Activated CD8-positive, alpha-beta memory T cell treated with anti-CD3 and anti-CD28 coated beads, Interleukin-2, amount 50 U/mL, for 24 hours (primary cell): ENCODE data around the gene AGAP1.

Experiments
- DNase-seq: peaks from one replicate; pipeline ENCODE4 v3.0.0-alpha.2; 2020; ENCODE audit errors: extremely low read depth

AGAP1 gene

DNA sequence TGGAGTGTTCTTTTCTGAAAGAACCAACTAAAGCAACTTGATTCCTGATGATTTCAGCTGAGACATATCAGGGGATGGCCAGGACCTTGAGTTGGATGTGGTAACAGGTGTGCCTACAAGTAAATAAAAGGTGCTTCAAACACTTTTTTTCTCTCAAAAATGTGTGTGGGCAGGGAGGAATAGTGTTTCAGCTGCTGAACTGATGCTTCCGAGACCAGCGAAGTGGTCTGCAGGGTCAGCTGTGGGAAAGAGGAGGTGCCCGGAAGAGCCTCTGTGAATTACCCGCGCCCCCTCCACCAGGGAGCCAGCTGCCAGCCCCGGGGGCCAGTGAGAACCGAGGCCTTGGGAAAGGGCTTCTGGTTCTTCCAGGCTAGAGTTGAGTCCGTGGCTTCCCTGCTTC, 425.0 kb downstream of the AGAP1 start:
- no peak for DNase-seq

DNA sequence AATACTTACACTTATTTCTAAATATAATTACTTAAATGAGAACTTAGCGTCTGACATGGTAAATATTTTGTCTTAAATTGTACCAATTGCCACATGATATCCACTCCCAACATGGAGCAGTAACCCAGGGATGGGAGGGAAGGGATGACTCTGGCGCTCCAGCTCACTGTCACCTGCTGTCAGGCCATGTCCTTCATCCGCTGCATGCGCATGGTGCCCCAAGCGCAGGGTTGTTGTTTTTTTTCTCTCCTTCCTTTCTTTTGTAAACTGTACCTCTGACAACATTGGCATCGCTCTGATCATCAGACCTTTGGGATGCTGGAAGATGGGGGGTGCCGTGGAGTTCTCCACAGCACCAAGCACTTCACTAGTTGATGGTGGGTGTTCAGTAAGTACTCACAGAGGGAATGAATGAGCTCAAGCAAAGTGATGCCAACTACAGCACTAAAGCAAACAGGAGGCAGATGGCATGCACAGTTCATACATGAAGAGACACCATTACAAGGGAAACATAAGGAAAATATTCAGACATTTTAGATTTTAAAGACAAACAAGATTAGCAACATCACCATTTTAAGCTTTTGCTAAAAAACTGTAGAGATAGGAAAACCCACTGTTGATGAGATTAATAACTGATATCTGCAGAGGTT, 426.5 kb downstream of the AGAP1 start:
- no peak for DNase-seq

DNA sequence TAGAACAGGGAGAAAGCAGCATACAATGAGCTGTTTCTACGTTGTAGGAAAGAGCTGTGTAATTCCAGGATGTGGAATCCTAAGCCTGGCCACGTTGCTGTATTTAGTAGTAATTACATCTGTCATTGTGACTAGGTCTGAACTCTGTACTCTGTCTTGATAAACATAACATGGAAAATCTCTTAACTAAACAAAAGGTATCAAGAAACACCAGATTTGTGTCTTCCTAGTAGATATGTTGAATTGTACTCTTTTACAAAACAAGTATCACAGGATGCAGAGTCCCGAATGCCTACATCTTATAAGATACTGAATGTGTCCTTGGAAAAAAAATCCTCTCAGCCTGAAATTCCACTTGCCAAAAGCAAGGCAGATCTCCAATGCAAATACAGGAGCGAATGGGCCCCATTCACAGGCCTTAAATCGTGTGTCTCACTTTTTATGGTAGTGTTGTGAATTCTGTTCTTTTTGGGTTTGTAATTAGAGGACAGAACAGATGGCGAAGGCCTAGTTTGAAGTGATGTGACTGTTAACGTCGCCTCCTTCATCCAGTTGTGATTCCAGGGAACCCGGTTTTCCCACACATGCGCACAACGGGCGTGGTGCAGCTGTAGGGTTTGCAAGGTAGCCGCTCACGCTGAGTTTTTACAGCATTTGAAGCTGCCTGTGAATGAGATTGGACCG, 427.8 kb downstream of the AGAP1 start:
- no peak for DNase-seq

DNA sequence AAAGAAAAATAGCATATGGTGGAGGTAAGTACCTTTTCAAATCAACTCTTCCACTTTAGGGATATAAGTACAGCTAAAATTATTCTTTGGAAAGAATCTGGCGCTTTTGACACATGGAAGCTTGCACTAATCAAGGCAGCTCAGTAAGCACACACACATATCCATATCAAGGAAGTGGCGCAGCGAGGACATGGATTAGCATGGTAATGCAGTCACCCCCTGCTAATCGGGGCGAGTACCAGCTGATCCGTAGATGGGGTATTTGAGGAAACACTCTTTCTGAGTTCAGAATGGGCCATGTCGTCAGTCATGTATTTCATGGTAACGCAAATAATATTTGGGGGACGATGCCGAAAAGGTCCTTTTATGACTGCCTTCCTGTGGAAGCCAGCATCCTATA, 429.0 kb downstream of the AGAP1 start:
- DNase-seq, result no peak

DNA sequence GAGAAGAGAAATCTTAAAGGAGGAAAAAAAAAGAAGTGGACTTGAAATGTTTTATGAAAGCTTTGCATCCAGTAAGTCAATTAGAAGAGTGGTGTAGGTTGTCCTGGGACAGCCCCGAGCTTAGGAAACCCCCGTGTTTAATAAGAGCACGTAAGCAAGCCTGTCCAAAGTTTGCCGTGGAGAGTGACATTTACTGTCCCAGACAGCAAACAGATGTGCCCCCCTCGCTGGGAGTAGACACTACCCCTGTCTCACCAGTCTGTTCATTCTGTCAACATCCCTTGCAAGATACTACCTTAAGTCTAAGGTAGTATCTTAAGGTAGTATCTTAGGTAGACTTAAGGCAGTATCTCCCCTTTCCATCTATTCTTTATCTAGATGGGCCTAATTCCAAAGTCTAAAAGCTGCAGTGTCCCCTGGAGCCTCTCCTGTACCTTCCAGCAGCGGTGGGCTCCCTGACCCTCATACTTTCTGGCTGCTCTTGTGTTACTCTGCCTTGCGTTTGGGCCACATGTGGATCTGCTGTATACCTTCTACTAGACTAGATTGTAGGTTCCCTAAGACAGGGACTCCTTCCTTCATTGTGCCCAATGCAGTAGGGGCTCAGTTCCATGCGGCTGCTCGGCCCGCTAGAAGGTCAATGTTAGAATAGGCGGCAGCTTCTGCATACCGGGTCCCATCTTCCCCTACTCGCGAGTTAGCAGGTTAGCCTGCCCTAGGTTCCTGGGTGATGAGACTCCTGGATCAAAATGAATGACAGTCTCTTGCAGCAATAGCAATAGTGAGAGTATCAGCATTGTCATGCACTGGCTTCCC, 430.2 kb downstream of the AGAP1 start:
- no peak for DNase-seq

DNA sequence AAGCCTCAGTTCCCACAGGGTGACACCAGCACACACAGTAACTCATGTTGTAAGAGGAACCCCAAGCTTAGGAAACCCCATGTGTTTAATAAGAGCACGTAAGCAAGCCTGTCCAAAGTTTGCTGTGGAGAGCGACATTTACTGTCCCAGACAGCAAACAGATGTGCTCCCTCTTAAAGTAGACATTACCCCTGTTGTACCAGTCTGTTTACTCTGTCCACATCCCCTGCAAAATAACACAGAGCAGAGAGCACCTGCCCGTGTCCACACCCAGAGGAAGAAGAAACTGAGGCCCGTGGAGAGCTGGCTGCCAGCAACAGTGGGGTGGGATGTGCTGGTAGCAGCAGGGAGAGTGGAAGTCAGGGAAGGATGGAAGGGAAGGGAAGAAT, 430.8 kb downstream of the AGAP1 start:
- DNase-seq, result no peak

DNA sequence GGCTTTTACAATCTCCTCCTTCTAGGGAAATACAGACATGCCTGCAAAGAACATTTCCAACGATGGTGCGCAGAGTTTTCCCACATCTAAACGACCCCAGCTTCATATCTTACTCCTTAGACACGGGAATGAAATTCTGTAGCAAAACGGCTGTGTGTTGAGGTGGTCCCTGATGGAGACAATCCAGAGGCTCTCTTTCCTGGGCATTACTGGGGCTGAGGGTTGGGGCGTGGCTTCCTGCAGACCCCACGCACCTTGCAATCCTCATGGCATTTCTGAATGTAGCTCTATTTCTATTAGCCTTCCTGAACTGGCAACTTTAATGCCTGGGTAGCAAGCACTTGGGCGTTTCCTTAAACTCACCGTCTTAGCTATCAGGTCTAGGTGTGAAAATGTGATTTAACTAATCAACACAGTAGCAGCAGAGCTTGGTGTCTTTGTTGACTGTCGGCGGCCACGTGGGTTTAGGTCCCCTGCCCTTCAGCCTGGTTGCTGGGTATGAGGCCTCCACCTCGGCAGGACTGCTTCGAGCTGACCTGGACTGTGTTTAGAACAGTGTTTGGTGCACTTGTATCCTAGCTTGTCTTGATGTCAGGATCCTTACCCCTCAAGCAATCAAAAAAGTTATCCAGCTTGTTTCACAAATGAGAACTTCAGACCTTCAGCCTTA, 431.5 kb downstream of the AGAP1 start:
- DNase-seq, result no peak

DNA sequence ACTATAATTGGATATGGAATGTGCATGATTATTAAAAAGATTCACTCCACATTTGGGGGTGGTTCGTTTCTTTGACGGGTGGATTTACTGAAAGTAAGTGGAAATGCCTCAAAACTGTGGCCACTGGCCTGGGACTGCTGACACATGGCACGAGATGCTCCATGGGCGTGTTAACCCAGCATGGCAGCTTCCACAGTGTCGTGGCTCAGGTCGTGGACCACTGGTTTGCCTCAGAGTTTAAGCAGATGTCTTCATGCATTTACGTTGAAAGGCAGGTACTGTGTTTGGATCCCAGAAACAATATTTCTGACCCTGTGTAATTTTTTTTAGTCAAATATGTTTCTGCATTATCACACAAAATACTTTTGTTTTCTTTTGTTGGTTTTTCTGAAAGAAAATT, 432.4 kb downstream of the AGAP1 start:
- DNase-seq, result no peak

DNA sequence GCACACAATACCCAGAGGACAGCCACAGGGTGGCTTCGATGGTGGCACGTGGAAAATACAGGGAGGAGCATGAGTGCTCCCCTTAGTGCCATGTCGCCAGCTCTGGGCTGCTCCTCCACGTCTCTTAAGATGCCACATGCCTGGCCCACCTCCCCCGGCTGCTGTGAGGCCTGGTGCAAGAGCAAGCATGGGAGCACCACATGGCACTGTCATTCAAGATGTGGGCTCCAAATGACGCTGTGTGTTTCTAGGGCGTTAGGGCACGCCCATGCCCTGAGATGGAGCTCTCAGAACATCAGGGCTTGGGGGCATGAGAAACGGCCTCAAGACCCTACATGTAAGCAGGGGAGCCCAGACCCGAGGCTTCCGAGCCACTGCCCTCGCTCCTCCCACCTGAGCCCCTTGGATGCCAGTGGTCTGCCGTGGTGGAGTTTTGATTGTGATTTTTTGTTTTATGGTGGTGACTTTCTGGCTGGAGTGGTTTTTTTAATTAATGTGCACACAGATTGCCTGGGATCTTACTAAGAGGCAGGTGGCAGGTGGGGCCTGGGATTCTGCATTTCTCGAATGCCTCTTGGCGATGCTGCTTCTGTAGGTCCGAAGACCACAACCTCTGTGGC, 435.0 kb downstream of the AGAP1 start:
- DNase-seq, result no peak

DNA sequence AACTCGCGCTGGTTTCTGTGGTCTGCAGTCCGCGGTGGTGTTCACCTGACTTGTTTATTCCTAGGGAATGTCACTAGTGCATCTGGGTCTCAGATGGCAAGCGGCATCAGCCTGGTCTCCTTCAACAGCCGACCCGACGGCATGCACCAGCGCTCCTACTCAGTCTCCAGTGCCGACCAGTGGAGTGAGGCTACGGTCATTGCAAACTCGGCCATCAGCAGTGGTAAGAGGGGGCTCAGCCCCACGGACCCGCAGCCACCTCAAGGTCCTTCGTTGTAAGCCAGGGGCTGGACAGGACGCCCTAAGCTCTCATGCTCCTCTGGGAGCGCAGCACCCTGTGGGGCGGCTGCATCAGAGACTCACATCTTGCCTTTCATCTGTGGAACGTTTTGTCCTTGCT, 436.9 kb downstream of the AGAP1 start:
- DNase-seq, result no peak

DNA sequence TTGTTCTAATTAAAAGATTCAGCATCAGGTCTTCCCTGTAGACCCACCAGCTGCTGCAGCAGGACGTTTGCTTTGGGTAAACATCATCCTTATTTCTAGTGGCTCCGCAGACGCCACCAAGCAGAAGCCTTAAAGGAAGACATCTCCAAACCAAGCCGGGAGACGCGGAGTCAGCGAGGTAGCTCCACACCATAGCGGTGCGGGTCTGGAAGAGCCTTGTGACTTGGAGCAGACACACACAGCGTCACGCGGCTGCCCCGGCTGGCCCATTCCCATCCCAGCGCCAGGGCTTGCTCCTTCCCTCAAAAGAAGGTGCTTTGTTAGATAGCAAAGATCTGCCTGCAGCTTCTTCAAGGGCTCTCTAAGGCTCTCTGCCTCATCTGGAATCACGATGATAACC, 437.8 kb downstream of the AGAP1 start:
- DNase-seq, result no peak

DNA sequence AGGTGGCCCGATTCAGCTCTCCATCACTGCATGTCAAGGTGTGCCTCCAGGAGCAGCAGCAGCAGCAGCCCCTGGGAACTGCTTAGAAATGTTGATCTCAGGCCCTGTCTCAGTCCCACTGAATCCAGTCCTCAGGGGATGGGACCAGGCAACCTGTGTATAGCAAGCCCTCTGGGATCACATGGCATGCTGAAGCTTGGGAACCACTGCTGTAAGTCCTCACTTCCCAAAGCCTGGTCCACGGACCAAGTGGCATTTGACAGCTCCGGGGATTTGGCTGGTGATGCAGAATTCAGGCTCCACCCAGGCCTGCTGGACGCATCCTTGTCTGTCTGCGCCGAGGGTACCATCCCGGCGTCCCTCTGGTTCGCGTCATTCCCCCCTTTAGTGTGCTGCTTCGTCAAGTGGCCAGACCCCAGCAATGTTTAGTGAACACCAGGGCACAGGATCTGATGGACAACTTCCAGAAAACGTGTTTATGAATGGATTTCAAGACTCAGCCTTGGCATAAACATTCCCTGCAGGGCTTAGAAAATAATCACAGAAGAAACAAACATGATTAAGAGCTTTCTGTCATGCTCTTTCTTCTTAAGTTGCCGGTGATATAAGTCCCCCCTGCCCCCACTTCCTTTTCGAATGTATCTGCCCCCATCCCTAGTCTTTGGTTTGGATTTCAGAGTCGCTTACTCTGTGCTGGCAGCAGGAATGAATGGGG, 440.4 kb downstream of the AGAP1 start:
- no peak for DNase-seq

DNA sequence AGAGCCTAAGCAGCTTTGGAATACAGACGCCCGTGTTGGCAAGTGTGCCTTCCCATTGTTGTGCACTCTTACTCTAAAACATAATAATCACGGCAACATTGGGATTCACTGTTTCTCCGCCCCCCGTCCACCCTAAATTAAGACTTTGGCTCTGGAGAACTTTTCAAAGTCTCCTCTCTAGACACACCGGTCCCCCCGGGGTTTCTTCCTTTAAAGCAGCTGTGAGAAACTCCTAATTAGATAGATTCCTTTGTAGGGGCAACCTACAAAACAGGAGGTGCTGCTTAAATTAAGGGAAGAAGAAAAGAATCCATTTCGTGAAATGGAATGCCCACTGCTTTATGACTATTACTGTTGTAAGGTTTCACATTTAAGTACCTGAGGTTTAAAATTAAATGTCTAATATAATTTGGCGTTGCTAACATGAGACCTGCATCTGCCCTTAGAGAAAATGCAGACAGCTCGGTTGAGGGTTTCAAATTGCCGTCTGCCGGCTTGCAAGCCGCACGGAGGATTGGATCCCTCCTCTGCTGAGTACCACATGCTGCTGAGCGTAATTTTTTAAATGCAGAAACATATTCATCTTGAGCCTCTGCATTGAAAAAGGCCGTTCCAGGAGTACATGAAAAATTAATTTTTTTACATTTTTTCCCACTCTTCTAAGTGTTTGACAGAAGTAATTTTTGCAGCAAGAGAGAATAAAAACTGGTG, 441.1 kb downstream of the AGAP1 start:
- DNase-seq, result no peak

DNA sequence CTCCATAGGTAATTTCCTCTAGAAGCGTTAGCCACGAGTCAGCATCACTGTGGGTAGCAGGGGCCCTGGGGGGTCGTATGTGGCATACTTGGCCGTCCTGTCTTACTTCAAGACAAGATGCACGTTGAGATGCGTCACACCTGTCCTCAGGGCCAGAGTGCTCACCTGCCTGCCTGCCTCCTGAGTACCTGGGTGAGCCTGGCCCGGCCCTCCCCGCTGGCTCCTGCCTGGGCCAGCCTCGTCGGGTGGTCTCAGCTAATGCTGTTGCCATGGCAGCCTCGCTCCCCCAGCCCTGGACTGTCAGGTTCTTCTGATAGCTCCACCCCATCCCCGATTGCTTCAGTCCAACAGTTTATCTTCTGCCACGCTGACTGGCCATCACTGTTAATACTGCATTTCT, 441.9 kb downstream of the AGAP1 start:
- DNase-seq, result no peak

DNA sequence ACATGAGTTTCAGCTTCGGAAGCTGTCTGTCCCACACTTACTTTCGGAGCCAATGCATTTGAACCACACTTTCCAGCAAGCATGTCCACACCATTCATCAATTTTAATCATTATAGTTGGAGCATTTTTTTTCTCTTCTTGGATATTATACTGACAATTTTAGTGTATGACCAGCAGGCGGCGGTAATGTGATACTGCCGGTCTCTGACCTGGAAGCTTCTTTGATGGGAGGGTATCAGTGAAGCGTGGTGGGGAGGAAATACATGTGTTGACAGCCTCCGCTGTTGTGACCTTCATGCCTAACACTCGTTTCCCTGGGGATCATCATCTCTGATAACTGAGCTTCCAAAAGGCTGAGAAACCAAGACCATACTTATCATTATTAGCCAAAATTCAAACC, 442.6 kb downstream of the AGAP1 start:
- DNase-seq, result no peak

DNA sequence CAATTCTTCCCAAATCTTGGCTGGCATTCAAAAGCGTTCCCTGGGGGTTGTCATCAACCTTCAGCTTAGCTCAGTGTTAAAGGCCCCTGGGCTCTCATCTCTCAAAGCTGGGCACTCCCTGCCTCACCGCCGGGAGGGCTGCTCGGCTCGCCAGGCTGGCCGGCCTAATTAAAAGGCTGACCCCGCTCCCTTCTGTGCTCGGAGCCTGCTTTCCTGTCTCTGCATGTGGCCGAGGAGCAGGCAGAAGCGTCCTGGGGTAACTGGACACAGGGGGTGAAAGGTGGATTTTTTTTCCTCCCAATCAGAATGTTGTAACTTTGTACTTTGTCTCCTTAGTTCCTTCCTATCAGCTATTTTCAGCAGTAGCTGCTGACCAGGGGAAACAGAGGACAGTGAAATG, 443.2 kb downstream of the AGAP1 start:
- no peak for DNase-seq

DNA sequence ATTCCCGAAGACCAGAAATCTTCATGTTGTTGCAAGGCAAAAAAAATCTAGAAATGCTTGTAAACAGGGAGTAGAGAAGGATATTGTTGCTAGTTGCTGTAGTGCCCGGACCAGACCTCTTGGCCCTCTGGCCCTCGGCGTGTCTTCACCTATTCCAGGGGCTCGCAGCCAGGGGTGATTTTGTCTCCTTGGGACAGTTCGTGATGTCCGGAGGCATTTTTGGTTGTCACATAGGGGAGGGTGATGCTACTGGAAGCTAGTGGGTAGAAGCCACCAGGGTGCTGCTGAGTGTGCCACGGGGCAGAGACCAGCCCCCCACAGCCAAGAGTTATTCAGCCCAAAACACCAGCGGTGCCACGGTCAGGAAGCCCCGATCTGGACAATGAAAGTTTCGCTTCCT, 443.7 kb downstream of the AGAP1 start:
- DNase-seq, result no peak

DNA sequence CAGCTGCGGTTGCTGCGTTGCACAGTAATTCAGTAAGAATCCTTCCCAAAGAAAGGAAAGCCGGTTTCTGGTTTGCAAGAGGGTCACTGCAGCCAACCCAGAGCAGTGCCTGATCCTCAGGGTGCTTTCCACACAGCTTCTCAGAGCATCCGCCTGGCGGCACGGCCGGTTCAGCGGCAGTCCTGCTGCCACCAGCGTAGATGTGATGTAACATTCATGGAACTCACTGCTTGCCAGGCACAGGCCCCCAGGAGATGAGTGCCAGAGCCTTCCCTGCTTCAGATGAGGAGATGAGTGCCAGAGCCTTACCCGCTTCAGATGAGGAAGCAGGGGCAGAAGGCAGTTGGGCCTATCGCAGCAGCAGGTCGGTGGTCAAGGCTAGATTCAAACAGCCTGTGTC, 444.1 kb downstream of the AGAP1 start:
- no peak for DNase-seq

DNA sequence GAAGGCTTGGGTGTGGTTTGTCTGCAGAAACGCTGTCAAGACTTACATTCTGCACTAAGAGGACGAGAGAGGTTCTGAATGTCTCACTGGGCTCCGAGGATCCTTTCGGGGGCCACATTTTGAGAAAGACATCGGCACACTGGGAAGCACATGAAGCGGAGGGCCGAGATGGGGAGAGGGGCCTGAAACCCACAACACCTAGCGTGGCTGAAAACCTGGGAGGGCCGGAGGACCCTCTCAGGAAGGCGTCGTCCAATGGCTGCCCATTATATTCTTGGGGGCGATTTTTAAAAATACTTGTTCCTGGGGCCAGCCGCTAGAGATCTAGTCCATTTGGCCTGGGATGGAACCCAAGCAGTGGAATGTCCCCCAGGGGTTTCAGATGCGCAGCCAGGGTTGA, 444.8 kb downstream of the AGAP1 start:
- DNase-seq, result no peak

DNA sequence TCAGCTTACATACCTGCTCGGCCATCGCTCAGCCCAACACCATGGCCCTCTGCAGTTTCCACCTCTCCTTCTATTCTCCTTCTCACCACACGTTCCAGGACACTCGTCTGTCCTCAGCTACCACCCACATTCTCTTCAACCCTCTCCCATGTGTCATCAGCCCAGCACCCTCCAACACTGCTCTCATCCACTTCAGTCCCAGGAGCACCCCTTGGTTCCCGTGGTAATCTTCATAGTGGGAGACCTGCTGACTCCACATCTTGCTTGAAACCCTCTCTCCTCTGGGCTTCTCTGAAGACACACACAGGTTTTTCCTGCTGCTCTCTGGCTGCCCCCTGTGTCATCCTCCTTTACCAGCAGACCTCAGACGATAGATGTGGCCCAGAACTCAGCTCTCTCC, 445.6 kb downstream of the AGAP1 start:
- DNase-seq, result no peak

DNA sequence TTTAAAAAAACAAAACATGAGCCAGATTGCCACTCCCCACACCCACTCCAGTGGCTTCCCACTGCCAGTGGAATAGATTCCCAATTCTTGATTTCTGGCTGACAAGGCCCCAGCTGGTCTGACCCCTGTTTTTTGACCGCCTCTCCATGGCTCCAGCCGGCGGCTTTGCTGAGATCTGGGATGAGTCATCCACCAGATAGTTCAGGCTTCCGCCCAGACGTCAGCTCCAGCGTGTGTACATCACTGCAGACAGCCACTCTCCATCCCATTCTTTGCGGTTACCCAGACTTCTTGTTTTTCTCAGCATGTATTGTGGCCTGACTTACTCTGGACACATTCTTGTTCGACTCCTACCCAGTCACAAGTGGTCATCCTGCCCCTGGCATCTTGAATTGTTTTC, 446.5 kb downstream of the AGAP1 start:
- DNase-seq, result no peak
